ENCODE measurements around the gene RALGPS1. TPM values are rescaled to one million over a fixed set of nuclear protein-coding genes. Genes with fewer than 3 reads are reported as not detected.

RALGPS1 gene
- polyA plus RNA-seq, 1 of the 3 experiments (the other 2 are of a cell fraction), result 3.9 TPM

DNA sequence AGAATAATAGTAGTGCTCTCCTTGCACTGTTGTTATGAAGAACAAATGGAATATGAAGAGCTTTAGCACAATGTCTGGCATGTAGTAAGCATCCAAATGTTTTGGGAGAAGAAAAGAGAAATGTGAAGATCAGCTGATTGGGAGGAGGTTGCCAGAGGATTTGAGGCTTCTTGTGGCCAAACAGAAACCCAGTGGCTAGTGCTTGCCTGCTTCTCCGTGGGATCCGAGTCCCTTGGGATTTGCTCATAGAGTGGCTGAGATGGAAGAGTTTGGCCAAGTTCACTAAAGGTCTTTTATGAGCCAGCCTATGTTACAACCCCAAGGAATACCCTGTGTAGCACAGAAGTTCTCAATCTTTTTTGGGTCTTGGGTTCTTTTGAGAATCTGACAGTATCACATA, 121.9 kb downstream of the RALGPS1 start:
- no peak overlapping the region for H3K4me3 ChIP-seq (ENCODE audit: low read depth in 2 of 2, low read length in 1 of 2)
- H2AFZ ChIP-seq (ENCODE audit: low read depth), result no peak overlapping the region
- DNase-seq, result no peak
- no peaks in the 10 kb centered on the region for H3K9me3 ChIP-seq
- no peaks in the 10 kb centered on the region for H3F3A ChIP-seq (replicated peaks; ENCODE audit: insufficient read depth)
- no peak overlapping the region for H3K4me2 ChIP-seq
- TF ChIP-seq MXI1 (IDR thresholded peaks at IDR 0.05; ENCODE audit: low read depth, low read length), result no peak
- no peak for TF ChIP-seq YY1 (IDR thresholded peaks at IDR 0.05; ENCODE audit: low read depth)
- TF ChIP-seq JUND (IDR thresholded peaks at IDR 0.05), result no peak
- TF ChIP-seq POLR2AphosphoS5 (IDR thresholded peaks at IDR 0.05; ENCODE audit: low read depth, low read length), result no peak
- no peak for TF ChIP-seq FOXJ3 (CRISPR knock-in tag; IDR thresholded peaks at IDR 0.05)
- no peak for TF ChIP-seq EP300 (IDR thresholded peaks at IDR 0.05; ENCODE audit: borderline replicate concordance in 1 of 2, low read depth in 1 of 2, low read length in 1 of 2)
- TF ChIP-seq, protein P1, sequence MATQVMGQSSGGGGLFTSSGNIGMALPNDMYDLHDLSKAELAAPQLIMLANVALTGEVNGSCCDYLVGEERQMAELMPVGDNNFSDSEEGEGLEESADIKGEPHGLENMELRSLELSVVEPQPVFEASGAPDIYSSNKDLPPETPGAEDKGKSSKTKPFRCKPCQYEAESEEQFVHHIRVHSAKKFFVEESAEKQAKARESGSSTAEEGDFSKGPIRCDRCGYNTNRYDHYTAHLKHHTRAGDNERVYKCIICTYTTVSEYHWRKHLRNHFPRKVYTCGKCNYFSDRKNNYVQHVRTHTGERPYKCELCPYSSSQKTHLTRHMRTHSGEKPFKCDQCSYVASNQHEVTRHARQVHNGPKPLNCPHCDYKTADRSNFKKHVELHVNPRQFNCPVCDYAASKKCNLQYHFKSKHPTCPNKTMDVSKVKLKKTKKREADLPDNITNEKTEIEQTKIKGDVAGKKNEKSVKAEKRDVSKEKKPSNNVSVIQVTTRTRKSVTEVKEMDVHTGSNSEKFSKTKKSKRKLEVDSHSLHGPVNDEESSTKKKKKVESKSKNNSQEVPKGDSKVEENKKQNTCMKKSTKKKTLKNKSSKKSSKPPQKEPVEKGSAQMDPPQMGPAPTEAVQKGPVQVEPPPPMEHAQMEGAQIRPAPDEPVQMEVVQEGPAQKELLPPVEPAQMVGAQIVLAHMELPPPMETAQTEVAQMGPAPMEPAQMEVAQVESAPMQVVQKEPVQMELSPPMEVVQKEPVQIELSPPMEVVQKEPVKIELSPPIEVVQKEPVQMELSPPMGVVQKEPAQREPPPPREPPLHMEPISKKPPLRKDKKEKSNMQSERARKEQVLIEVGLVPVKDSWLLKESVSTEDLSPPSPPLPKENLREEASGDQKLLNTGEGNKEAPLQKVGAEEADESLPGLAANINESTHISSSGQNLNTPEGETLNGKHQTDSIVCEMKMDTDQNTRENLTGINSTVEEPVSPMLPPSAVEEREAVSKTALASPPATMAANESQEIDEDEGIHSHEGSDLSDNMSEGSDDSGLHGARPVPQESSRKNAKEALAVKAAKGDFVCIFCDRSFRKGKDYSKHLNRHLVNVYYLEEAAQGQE (IDR thresholded peaks at IDR 0.05; ENCODE audit: low read depth, low read length), result no peak
- TF ChIP-seq FOXM1 (IDR thresholded peaks at IDR 0.05; ENCODE audit: low read depth), result no peak
- no peak for TF ChIP-seq TCF12 (IDR thresholded peaks at IDR 0.05)
- no peak for TF ChIP-seq NFIC (IDR thresholded peaks at IDR 0.05; ENCODE audit: borderline replicate concordance)
- TF ChIP-seq, protein P2, sequence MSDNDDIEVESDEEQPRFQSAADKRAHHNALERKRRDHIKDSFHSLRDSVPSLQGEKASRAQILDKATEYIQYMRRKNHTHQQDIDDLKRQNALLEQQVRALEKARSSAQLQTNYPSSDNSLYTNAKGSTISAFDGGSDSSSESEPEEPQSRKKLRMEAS (IDR thresholded peaks at IDR 0.05; ENCODE audit: low read depth), result no peak
- TF ChIP-seq RAD21 (IDR thresholded peaks at IDR 0.05; ENCODE audit: low read length), result no peak
- TF ChIP-seq, protein P3, sequence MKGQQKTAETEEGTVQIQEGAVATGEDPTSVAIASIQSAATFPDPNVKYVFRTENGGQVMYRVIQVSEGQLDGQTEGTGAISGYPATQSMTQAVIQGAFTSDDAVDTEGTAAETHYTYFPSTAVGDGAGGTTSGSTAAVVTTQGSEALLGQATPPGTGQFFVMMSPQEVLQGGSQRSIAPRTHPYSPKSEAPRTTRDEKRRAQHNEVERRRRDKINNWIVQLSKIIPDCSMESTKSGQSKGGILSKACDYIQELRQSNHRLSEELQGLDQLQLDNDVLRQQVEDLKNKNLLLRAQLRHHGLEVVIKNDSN (IDR thresholded peaks at IDR 0.05; ENCODE audit: borderline replicate concordance, low read depth), result no peak
- TF ChIP-seq, protein P4, sequence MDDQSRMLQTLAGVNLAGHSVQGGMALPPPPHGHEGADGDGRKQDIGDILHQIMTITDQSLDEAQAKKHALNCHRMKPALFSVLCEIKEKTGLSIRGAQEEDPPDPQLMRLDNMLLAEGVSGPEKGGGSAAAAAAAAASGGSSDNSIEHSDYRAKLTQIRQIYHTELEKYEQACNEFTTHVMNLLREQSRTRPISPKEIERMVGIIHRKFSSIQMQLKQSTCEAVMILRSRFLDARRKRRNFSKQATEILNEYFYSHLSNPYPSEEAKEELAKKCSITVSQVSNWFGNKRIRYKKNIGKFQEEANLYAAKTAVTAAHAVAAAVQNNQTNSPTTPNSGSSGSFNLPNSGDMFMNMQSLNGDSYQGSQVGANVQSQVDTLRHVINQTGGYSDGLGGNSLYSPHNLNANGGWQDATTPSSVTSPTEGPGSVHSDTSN (IDR thresholded peaks at IDR 0.05), result no peak
- TF ChIP-seq RXRA (IDR thresholded peaks at IDR 0.05; ENCODE audit: borderline replicate concordance, low read depth), result no peak
- no peak for TF ChIP-seq TAF1 (IDR thresholded peaks at IDR 0.05; ENCODE audit: borderline replicate concordance, low read depth, low read length)
- TF ChIP-seq, protein P5, sequence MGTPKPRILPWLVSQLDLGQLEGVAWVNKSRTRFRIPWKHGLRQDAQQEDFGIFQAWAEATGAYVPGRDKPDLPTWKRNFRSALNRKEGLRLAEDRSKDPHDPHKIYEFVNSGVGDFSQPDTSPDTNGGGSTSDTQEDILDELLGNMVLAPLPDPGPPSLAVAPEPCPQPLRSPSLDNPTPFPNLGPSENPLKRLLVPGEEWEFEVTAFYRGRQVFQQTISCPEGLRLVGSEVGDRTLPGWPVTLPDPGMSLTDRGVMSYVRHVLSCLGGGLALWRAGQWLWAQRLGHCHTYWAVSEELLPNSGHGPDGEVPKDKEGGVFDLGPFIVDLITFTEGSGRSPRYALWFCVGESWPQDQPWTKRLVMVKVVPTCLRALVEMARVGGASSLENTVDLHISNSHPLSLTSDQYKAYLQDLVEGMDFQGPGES (IDR thresholded peaks at IDR 0.05; ENCODE audit: low read depth, low read length), result no peak
- no peaks in the 10 kb centered on the region for H3K79me2 ChIP-seq (ENCODE audit: insufficient read depth)
- ChIA-PET POLR2A (interaction anchor here (1.2 to 1.3 kb wide), 2 partner anchors 15 to 87 kb away, joined by 3 read pairs; no protein-coding TSS in a partner anchor), CTCF (interaction anchor here (0.9 to 2.3 kb wide), 2 partner anchors 12 to 161 kb away, joined by 3 to 5 read pairs; no protein-coding TSS in a partner anchor)
- no peaks in the 10 kb centered on the region for H3K36me3 ChIP-seq (replicated peaks in 1 of 2; ENCODE audit: control insufficient read depth in 1 of 2, insufficient read depth in 2 of 2, low read length in 1 of 2)
- H3K4me1 ChIP-seq (ENCODE audit: control insufficient read depth in 1 of 2, insufficient read depth in 2 of 2, low read depth in 1 of 2, low read length in 1 of 2), result peaks cover 0 to 28% of the 10 kb centered on the region in 2 experiments; a peak in 2 of 4 replicates
- no peaks in the 10 kb centered on the region for H3K9me2 ChIP-seq
- H3K9ac ChIP-seq, result no peak overlapping the region
- WGBS (ENCODE audit: low lambda C conversion rate), result 100% methylated on average over 2 of the region's 2 CpGs
- no peaks in the 10 kb centered on the region for H4K20me1 ChIP-seq (ENCODE audit: insufficient read depth)
- no peaks in the 10 kb centered on the region for H3K27me3 ChIP-seq (ENCODE audit: insufficient read depth)
- peak overlapping the region in 1 of 2 experiments; percentile 62; a peak in 2 of 4 replicates for H3K27ac ChIP-seq (ENCODE audit: low read depth in 2 of 2, low read length in 1 of 2)
